MCF 10A (cell line): ENCODE measurements around the gene ANO7. TPM values are rescaled to one million over a fixed set of nuclear protein-coding genes. Genes with fewer than 3 reads are reported as not detected.

Experiments
- BruUV-seq: library from RNA; stranded (reverse); fragments of 400-500 nt; replicated peaks from 2 replicates; lab custom pipeline; 2021; lab: Mats Ljungman, UMichigan
- CTCF ChIA-PET: fragments of 300-600 bp; sonication (Branson Sonifier 250); formaldehyde crosslinking; extraction: SDS; loops from one replicate; lab custom pipeline; 2021; ENCODE audit warnings: antibody characterized with exemption, inconsistent platforms; lab: Yijun Ruan, JAX
- POLR2A ChIA-PET: fragments of 300-600, 350-650 bp; sonication (Branson Sonifier 250); formaldehyde crosslinking; extraction: SDS; loops from one replicate; lab custom pipeline; 2020; ENCODE audit warnings: antibody characterized with exemption, inconsistent platforms; lab: Yijun Ruan, JAX
- DNase-seq: peaks from one replicate; pipeline ENCODE4 v3.0.0-alpha.2; 2018; ENCODE audit not compliant: unreplicated experiment
- H3K27ac Mint-ChIP-seq: one replicate; pipeline ENCODE4 v1.8.0; 2022; ENCODE audit warnings: mild to moderate bottlenecking, low read depth, mixed read lengths; ENCODE audit not compliant: unreplicated experiment
- H3K27me3 Mint-ChIP-seq: one replicate; pipeline ENCODE4 v1.8.0; 2022; ENCODE audit warnings: mixed read lengths; ENCODE audit not compliant: insufficient read depth, unreplicated experiment
- H3K36me3 Mint-ChIP-seq: one replicate; pipeline ENCODE4 v1.8.0; 2022; ENCODE audit warnings: mild to moderate bottlenecking, moderate library complexity, mixed read lengths; ENCODE audit not compliant: insufficient read depth, unreplicated experiment
- H3K4me1 Mint-ChIP-seq: one replicate; pipeline ENCODE4 v1.8.0; 2022; ENCODE audit warnings: mixed read lengths; ENCODE audit not compliant: insufficient read depth, unreplicated experiment
- H3K4me3 Mint-ChIP-seq: one replicate; pipeline ENCODE4 v1.8.0; 2022; ENCODE audit warnings: mild to moderate bottlenecking, moderate library complexity, mixed read lengths; ENCODE audit not compliant: unreplicated experiment
- H3K9me3 Mint-ChIP-seq: one replicate; pipeline ENCODE4 v1.8.0; 2022; ENCODE audit warnings: mixed read lengths; ENCODE audit not compliant: unreplicated experiment
- intact Hi-C: fragments of 100-400 bp; cut with micrococcal nuclease; formaldehyde crosslinking; loops from 2 replicates; pipeline ENCODE4 v1.14.1; 2022
- total RNA-seq: library from RNA; stranded (reverse); gene quantifications from 2 replicates; pipeline ENCODE4 v1.2.3, GENCODE V29; 2022
- TF ChIP-seq, protein P1 (sequence below): fragments of 200-600 bp; IDR thresholded peaks from one replicate; pipeline ENCODE4 v1.8.0; 2022; ENCODE audit warnings: antibody characterized with exemption, mild to moderate bottlenecking; ENCODE audit not compliant: unreplicated experiment

The ANO7 gene
- total RNA-seq, 1 experiment from 2014 or later, result 0.14 TPM

DNA sequence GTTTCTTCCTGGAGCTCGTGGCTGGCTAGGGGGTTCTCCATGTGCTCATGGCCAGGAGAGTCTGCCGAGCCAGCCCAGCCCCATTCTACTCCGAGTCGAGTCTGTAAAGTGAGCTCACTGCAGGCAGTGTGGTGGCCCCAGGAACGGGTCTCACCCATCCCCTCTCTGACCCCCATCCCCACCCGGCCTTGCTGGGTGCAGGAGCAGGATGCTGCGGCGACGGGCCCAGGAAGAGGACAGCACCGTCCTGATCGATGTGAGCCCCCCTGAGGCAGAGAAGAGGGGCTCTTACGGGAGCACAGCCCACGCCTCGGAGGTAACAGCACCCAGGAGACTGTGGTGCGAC is 1.4 kb downstream of the ANO7 start:
- intact Hi-C loops, result no loop called here
- H3K27me3 Mint-ChIP-seq, result no peaks in the 10 kb centered on the region

DNA sequence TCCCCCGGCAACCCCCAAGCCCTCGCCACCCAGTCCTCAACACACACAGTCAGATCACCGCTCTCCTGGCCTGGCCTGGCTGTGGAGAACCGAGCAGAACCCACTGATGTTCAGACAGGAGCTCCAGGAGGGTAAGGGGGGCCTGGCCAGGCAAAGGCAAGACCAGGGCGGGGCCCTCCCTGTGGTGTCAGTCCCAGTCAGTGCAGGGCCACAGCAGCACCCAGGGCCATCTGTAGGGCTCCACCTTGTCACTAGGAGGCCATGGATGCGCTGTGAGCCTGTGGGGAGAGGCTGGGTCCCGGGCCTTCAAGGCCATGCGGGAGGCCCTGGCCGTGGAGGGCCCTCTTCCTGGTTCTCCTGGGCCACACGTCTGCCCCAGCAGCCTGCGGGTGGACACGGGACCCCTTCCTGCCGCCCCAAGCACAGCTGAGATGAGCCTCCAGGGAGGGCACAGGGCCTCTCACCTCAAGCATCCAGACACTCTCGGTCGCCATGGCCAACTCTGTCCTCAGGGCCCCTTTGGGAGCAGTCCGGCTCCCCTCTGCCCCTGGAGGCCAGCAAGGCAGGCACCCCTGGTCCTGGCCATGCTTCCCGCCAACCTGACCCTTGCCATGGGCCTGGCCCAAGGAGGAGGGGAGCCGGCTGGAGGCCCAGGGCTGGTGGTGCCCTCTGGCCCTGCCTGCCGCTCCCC is 2.0 kb downstream of the ANO7 start:
- POLR2A ChIA-PET, result interaction anchor here (0.5 kb wide), 1 partner anchor 40 kb away, joined by 4 read pairs; the partner anchor contains the start of gene PPP1R7
- CTCF ChIA-PET, result no interaction called here
- no TSS peak for BruUV-seq
- H3K36me3 Mint-ChIP-seq, result no peaks in the 10 kb centered on the region
- H3K9me3 Mint-ChIP-seq, result no peaks in the 10 kb centered on the region
- intact Hi-C loops, result no loop called here
- H3K27me3 Mint-ChIP-seq, result no peaks in the 10 kb centered on the region
- TF ChIP-seq, protein P1, sequence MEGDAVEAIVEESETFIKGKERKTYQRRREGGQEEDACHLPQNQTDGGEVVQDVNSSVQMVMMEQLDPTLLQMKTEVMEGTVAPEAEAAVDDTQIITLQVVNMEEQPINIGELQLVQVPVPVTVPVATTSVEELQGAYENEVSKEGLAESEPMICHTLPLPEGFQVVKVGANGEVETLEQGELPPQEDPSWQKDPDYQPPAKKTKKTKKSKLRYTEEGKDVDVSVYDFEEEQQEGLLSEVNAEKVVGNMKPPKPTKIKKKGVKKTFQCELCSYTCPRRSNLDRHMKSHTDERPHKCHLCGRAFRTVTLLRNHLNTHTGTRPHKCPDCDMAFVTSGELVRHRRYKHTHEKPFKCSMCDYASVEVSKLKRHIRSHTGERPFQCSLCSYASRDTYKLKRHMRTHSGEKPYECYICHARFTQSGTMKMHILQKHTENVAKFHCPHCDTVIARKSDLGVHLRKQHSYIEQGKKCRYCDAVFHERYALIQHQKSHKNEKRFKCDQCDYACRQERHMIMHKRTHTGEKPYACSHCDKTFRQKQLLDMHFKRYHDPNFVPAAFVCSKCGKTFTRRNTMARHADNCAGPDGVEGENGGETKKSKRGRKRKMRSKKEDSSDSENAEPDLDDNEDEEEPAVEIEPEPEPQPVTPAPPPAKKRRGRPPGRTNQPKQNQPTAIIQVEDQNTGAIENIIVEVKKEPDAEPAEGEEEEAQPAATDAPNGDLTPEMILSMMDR, result no peak
- DNase-seq, result no peak
- H3K4me1 Mint-ChIP-seq, result no peaks in the 10 kb centered on the region
- no peak overlapping the region for H3K4me3 Mint-ChIP-seq
- H3K27ac Mint-ChIP-seq, result no peak overlapping the region

More for the DNA sequence above, 1.4 kb downstream of the ANO7 start:
- Mint-ChIP-seq H3K36me3 (no peaks in the 10 kb centered on the region), H3K4me3 (no peak overlapping the region), H3K9me3 (no peaks in the 10 kb centered on the region), H3K4me1 (no peaks in the 10 kb centered on the region), H3K27ac (no peak overlapping the region)
- ChIA-PET POLR2A (interaction anchor here (0.5 kb wide), 1 partner anchor 40 kb away, joined by 4 read pairs; the partner anchor contains the start of gene PPP1R7), CTCF (no interaction called here)
- no peak for DNase-seq
- TF ChIP-seq, protein P1, result no peak
- no TSS peak for BruUV-seq

DNA sequence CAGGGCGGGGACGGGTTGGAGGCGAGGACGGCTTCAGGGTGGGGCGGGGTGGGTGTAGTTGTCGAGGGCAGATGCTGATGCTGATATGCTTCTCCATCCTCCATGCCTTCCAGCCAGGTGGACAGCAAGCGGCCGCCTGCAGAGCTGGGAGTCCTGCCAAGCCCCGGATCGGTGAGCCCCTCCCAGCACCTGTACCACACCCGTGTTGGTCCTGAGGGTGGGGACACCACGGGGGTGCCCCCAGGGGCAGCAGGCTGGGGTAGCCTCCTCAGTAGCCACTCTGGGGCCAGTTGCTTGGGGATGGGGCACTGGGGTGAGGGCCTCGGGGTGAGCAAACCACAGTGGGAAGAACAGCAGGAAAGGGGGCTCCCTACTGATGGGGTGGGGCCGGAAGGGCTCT is 2.6 kb downstream of the ANO7 start:
- ChIA-PET POLR2A (no interaction called here), CTCF (no interaction called here)
- Mint-ChIP-seq H3K36me3 (no peaks in the 10 kb centered on the region), H3K9me3 (no peaks in the 10 kb centered on the region), H3K27ac (no peak overlapping the region), H3K4me3 (no peak overlapping the region), H3K27me3 (no peaks in the 10 kb centered on the region), H3K4me1 (no peaks in the 10 kb centered on the region)
- intact Hi-C loops, result no loop called here
- TF ChIP-seq, protein P1, result no peak
- no peak for DNase-seq
- no TSS peak for BruUV-seq

DNA sequence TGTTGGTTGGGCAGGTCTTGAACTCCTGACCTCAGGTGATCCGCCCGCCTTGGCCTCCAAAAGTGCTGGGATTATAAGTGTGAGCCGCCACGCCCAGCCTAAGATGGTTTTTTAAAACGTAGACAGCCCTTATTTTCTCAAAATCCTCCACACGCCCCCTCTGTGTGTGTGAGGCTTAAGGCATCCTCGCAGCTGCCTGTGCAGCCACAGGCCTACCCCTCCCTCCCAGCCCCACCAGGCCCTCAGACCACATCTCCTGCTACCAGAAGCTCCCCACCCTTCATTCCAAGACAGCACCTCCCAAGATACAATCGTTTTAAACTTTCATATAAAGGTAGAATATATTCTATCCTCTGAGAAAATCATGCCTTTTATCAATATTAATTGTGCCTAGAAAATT is 4.8 kb downstream of the ANO7 start:
- Mint-ChIP-seq H3K4me3 (no peak overlapping the region), H3K27me3 (no peaks in the 10 kb centered on the region), H3K36me3 (no peaks in the 10 kb centered on the region), H3K9me3 (no peaks in the 10 kb centered on the region), H3K27ac (no peak overlapping the region), H3K4me1 (no peaks in the 10 kb centered on the region)
- no TSS peak for BruUV-seq
- CTCF ChIA-PET, result no interaction called here
- DNase-seq, result no peak
- intact Hi-C loops, result no loop called here
- TF ChIP-seq, protein P1, result no peak
- POLR2A ChIA-PET, result no interaction called here
